A673 (cell line): ENCODE measurements around the gene NOTCH3. TPM values are rescaled to one million over a fixed set of nuclear protein-coding genes. Genes with fewer than 3 reads are reported as not detected.

Experiments used
- BruUV-seq: library from RNA; stranded (reverse); fragments of 400-500 nt; replicated peaks from 2 replicates; lab custom pipeline; 2021; lab: Mats Ljungman, UMichigan
- CTCF ChIA-PET: fragments of 300-600 bp; sonication (Branson Sonifier 250); formaldehyde crosslinking; loops from one replicate; lab custom pipeline; 2022; ENCODE audit warnings: antibody characterized with exemption; lab: Charles Lee
- POLR2A ChIA-PET: fragments of 300-600 bp; sonication (Branson Sonifier 250); formaldehyde crosslinking; loops from one replicate; lab custom pipeline; 2022; ENCODE audit warnings: antibody characterized with exemption; ENCODE audit not compliant: low non-redundant PET; lab: Charles Lee
- DNase-seq: peaks from one replicate; pipeline ENCODE4 v3.0.0-alpha.2; 2015; ENCODE audit warnings: low spot score
- H3K27ac ChIP-seq: fragments of 200-600 bp; sonication (generic); 2 replicates; pipeline ENCODE4 v1.5.1; 2016; ENCODE audit warnings: mixed run types, low read depth, mild to moderate bottlenecking, mixed read lengths, antibody characterized with exemption, low read length; ENCODE audit not compliant: poor library complexity, severe bottlenecking
- H3K27me3 ChIP-seq: fragments of 200-600 bp; sonication (generic); replicated peaks from 2 replicates; pipeline ENCODE4 v1.6.1; 2017; ENCODE audit warnings: mixed run types, low read depth, mild to moderate bottlenecking, mixed read lengths, antibody characterized with exemption, low read length; ENCODE audit not compliant: insufficient read depth, poor library complexity
- H3K36me3 ChIP-seq: fragments of 200-600 bp; sonication (generic); 2 replicates; pipeline ENCODE4 v1.6.1; 2016; ENCODE audit warnings: mixed run types, mild to moderate bottlenecking, mixed read lengths, antibody characterized with exemption, low read length; ENCODE audit not compliant: insufficient read depth, poor library complexity, severe bottlenecking
- H3K4me1 ChIP-seq: fragments of 200-600 bp; sonication (generic); 2 replicates; pipeline ENCODE4 v1.6.1; 2017; ENCODE audit warnings: mixed run types, mild to moderate bottlenecking, mixed read lengths, antibody characterized with exemption, low read length; ENCODE audit not compliant: insufficient read depth, poor library complexity, severe bottlenecking
- H3K4me3 ChIP-seq: fragments of 200-600 bp; sonication (generic); 2 replicates; pipeline ENCODE4 v1.5.1; 2016; ENCODE audit warnings: low read depth, mixed run types, mild to moderate bottlenecking, mixed read lengths, low read length; ENCODE audit not compliant: poor library complexity, severe bottlenecking
- H3K9me3 ChIP-seq: fragments of 200-600 bp; sonication (generic); 2 replicates; pipeline ENCODE4 v1.6.1; 2016; ENCODE audit warnings: mixed run types, low read depth, mild to moderate bottlenecking, mixed read lengths, antibody characterized with exemption, low read length; ENCODE audit not compliant: poor library complexity, severe bottlenecking
- EZH2 ChIP-seq: fragments of 200-600 bp; sonication (generic); IDR thresholded peaks from 2 replicates; pipeline ENCODE4 v1.6.1; 2017; ENCODE audit warnings: borderline replicate concordance, low read depth, mild to moderate bottlenecking, mixed read lengths, antibody characterized with exemption, low read length; ENCODE audit not compliant: poor library complexity, severe bottlenecking
- intact Hi-C: fragments of 100-400 bp; cut with micrococcal nuclease; formaldehyde crosslinking; loops from one replicate; pipeline ENCODE4 v1.10.0; 2022; ENCODE audit not compliant: unreplicated experiment
- total RNA-seq: library from RNA; stranded (reverse); gene quantifications from 2 replicates; pipeline ENCODE4 v1.2.3, GENCODE V29; 2021
- TF ChIP-seq, protein P1 (sequence below): fragments of 300-800, 200-600 bp; sonication (generic); conservative IDR thresholded peaks from 2 replicates; pipeline ENCODE4 v1.5.1; 2017; ENCODE audit warnings: low read depth, mild to moderate bottlenecking, antibody characterized with exemption, low read length, moderate library complexity, mixed read lengths

NOTCH3 gene
- total RNA-seq, 1 experiment from 2014 or later, result 19.7 TPM

DNA sequence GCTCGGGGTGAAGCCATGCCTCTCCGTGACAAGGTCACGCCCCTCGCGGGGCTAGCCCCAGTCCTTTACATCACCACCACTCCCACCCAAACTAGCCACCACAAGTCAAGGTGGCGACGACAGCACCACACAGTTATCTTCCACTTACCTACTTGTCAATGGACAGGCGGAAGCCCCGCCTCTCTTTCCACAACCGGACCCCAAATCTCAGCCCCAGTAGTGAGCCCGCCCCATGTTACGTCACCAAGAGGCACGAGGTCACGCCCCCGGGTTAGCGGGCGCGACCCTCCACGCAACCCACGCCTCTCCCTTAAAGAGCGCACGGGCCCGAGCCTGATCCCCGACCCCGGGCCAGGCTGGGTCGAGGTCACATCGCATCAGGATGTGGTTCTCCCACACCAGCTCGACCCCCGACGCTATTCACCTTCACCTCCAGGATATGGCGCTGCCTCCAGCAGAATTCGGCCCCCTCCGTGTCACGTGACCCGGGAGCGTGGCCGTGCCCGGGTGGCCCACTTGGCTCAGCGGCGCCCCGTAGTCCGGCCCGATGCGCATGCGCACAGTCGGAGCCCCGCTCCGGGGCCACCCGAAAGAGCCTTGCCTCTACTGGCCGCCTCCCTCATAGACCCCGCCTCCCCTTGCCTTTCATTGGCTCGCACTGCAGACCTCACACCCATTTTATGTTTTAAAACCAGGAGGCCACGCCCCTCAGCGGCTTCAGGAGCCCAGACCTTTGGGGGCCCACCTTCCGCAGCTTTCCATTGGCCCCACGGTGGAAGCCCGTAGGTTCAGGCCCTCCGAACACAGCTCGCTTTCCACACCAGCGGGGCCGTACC lies 75.3 kb downstream of the NOTCH3 start:
- BruUV-seq, result TSS peak; percentile 43
- intact Hi-C loops, result no loop called here
- Histone ChIP-seq H3K27ac (peak overlapping the region; percentile 90), H3K27me3 (no peaks in the 10 kb centered on the region), H3K4me1 (peaks cover 10% of the 10 kb centered on the region), H3K4me3 (peak overlapping the region; percentile 88), H3K36me3 (peaks cover 19% of the 10 kb centered on the region), H3K9me3 (no peaks in the 10 kb centered on the region)
- peak; percentile 99 for DNase-seq
- TF ChIP-seq, protein P1, sequence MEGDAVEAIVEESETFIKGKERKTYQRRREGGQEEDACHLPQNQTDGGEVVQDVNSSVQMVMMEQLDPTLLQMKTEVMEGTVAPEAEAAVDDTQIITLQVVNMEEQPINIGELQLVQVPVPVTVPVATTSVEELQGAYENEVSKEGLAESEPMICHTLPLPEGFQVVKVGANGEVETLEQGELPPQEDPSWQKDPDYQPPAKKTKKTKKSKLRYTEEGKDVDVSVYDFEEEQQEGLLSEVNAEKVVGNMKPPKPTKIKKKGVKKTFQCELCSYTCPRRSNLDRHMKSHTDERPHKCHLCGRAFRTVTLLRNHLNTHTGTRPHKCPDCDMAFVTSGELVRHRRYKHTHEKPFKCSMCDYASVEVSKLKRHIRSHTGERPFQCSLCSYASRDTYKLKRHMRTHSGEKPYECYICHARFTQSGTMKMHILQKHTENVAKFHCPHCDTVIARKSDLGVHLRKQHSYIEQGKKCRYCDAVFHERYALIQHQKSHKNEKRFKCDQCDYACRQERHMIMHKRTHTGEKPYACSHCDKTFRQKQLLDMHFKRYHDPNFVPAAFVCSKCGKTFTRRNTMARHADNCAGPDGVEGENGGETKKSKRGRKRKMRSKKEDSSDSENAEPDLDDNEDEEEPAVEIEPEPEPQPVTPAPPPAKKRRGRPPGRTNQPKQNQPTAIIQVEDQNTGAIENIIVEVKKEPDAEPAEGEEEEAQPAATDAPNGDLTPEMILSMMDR, result no peak
- TF ChIP-seq EZH2, result no peak
- POLR2A ChIA-PET, result interaction anchor here (0.9 kb wide), 1 partner anchor 10 kb away, joined by 4 read pairs; no protein-coding TSS in a partner anchor
- CTCF ChIA-PET, result interaction anchor here (0.5 to 0.9 kb wide), 3 partner anchors 36 to 127 kb away, joined by 3 to 4 read pairs (median 3); no protein-coding TSS in a partner anchor

DNA sequence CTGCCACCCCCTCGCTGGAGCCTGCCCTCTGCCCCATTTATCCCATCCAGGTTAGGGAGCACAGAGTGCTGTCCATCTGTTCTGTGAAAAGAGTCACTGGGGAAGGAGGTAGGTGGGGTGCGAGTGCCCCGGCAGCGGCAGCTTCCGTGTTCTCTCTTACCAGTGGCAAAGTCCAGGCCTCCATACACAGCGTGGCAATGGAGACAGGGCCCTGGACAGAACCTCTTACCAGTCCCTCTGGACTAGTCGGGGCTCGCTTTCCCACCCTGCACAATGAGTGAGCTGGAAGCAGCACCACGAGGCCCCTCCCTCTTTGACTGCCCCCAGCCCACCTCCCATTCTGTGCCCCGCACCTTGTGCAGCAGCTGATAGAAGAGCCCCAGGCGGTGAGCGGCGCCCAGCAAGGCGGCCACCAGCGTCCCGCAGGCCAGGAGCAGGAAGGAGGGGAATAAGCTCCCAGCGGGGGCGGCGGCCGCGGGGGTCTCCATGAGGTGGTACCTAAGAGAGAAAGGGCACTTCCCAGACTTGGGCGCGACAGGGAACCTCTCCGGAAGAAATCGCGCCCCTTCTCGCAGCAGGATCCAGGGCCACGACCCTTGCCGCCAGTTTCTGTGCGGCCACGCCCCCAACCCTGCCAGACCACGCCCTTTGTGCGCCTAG lies 76.1 kb downstream of the NOTCH3 start:
- intact Hi-C loops, result no loop called here
- peak overlapping the region; percentile 88 for H3K4me3 ChIP-seq
- no peaks in the 10 kb centered on the region for H3K27me3 ChIP-seq
- no peaks in the 10 kb centered on the region for H3K9me3 ChIP-seq
- H3K36me3 ChIP-seq, result peaks cover 27% of the 10 kb centered on the region
- peaks cover 10% of the 10 kb centered on the region for H3K4me1 ChIP-seq
- no TSS peak for BruUV-seq
- H3K27ac ChIP-seq, result peak overlapping the region; percentile 90
- ChIA-PET POLR2A (interaction anchor here (0.6 to 0.9 kb wide), 2 partner anchors 9 to 305 kb away, joined by 3 to 4 read pairs; no protein-coding TSS in a partner anchor), CTCF (interaction anchor here (0.6 to 0.9 kb wide), 4 partner anchors 65 to 554 kb away, joined by 3 to 10 read pairs (median 4); no protein-coding TSS in a partner anchor)
- TF ChIP-seq EZH2, result no peak
- TF ChIP-seq, protein P1, result no peak
- no peak for DNase-seq

DNA sequence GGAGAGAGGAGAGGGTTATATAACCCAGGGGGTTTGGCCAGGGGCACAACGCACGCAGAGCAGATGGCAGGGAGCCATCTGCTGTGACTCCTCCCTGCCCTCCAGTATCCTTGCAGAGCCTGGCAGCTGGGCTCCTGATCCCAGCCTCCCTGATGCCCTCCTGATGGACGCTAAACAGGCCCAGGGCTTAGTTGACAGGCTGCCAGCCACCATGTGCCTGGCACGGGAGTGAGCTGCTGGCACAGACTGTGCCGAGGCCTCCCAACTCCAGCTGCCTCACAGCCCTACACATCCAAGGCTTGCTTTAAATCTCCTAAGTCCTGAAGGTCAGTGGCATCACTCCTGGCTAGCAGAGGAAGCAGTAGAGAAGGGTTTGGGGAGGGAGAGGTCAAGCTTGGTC lies 76.9 kb downstream of the NOTCH3 start:
- Histone ChIP-seq H3K4me1 (peaks cover 10% of the 10 kb centered on the region), H3K9me3 (no peaks in the 10 kb centered on the region), H3K4me3 (peak overlapping the region; percentile 88), H3K27me3 (no peaks in the 10 kb centered on the region), H3K27ac (no peak overlapping the region), H3K36me3 (peaks cover 34% of the 10 kb centered on the region)
- DNase-seq, result no peak
- TF ChIP-seq EZH2, result no peak
- TF ChIP-seq, protein P1, result no peak
- intact Hi-C loops, result no loop called here
- CTCF ChIA-PET, result interaction anchor here (0.6 kb wide), 1 partner anchor 553 kb away, joined by 10 read pairs; no protein-coding TSS in a partner anchor
- no TSS peak for BruUV-seq
- POLR2A ChIA-PET, result interaction anchor here (0.6 kb wide), 2 partner anchors 120 to 306 kb away, joined by 3 to 4 read pairs; no protein-coding TSS in a partner anchor
